GM19239 (cell line): ENCODE data around the gene TEX22.
"Not testable (repeated sequence)": the region's sequence is repeated elsewhere in the genome, so short reads cannot be mapped to it uniquely, and the experiment has no call there.

Experiments used
- DNase-seq: peaks from one replicate; pipeline ENCODE4 v3.0.0; 2011; ENCODE audit warnings: low spot score; ENCODE audit not compliant: insufficient read length
- FAIRE-seq: peaks from 2 replicates; lab custom pipeline; 2011; peaks lifted over from hg19 to GRCh38; lab: Jason Lieb, UNC

TEX22 gene

GRCh38 chr14:105398044-105398725 lies at the start of gene TEX22:
Gene TEX22 (plus strand): TSS chr14:105398538. CDS start chr14:105399341, 803 bp downstream.
- DNase-seq (peak; percentile 97), FAIRE-seq (peak; percentile 66)

GRCh38 chr14:105348945-105349699 lies 49.2 kb upstream of the TEX22 start:
- DNase-seq, result no peak
- FAIRE-seq, result no peak

- FAIRE-seq (no peak), DNase-seq (no peak)
These were observed 48.3 kb upstream of the TEX22 start for GRCh38 chr14:105349992-105350391.

- DNase-seq (no peak), FAIRE-seq (no peak)
These were observed 47.7 kb upstream of the TEX22 start for GRCh38 chr14:105350450-105351244.

- DNase-seq (no peak), FAIRE-seq (no peak)
These were observed 46.9 kb upstream of the TEX22 start for GRCh38 chr14:105351410-105351809.

- DNase-seq, result peak; percentile 99
- peak; percentile 98 for FAIRE-seq
These were observed 46.2 kb upstream of the TEX22 start for GRCh38 chr14:105351920-105352851.

- FAIRE-seq, result no peak
- DNase-seq, result no peak
These were observed 45.2 kb upstream of the TEX22 start for GRCh38 chr14:105353136-105353535.

GRCh38 chr14:105354541-105354940 lies 43.8 kb upstream of the TEX22 start:
- no peak for FAIRE-seq

GRCh38 chr14:105355049-105355575 lies 43.2 kb upstream of the TEX22 start:
- FAIRE-seq, result no peak
- no peak for DNase-seq

More at GRCh38 chr14:105354541-105354940, 43.8 kb upstream of the TEX22 start:
- no peak for DNase-seq

GRCh38 chr14:105355850-105356604 lies 42.3 kb upstream of the TEX22 start:
- DNase-seq, result no peak
- no peak for FAIRE-seq

GRCh38 chr14:105356927-105357326 lies 41.4 kb upstream of the TEX22 start:
- FAIRE-seq, result no peak

GRCh38 chr14:105357626-105358025 lies 40.7 kb upstream of the TEX22 start:
- DNase-seq (no peak), FAIRE-seq (no peak)

More at GRCh38 chr14:105356927-105357326, 41.4 kb upstream of the TEX22 start:
- DNase-seq, result no peak

GRCh38 chr14:105358140-105358846 lies 40.0 kb upstream of the TEX22 start:
- DNase-seq (no peak), FAIRE-seq (no peak)

GRCh38 chr14:105358943-105359342 lies 39.4 kb upstream of the TEX22 start:
- no peak for DNase-seq
- FAIRE-seq, result no peak

- not testable (repeated sequence) for FAIRE-seq, DNase-seq
These were observed 36.9 kb upstream of the TEX22 start for GRCh38 chr14:105361412-105361811.

GRCh38 chr14:105363847-105364708 lies 34.3 kb upstream of the TEX22 start:
- DNase-seq (peak; percentile 52), FAIRE-seq (no peak)

- DNase-seq, result no peak
- FAIRE-seq, result no peak
These were observed 33.2 kb upstream of the TEX22 start for GRCh38 chr14:105365101-105365500.
